Central memory CD8-positive, alpha-beta T cell (primary cell): ENCODE measurements around the gene IQGAP2.

Experiments
- ATAC-seq: fragments of 150-1000 bp; cut with Tn5 transposase; replicated peaks from 2 replicates; pipeline ENCODE4 v1.10.0; 2022; ENCODE audit warnings: mild to moderate bottlenecking, moderate FRiP score, moderate number of reproducible peaks; ENCODE audit not compliant: poor library complexity, severe bottlenecking; ENCODE audit errors: extremely low read depth
- DNase-seq, 2 donors: peaks; one replicate each; pipeline ENCODE4 v3.0.0; 2021; ENCODE audit warnings: low spot score in 2 of 2
- H3K27ac Mint-ChIP-seq: one replicate; pipeline ENCODE4 v1.8.0; 2022; ENCODE audit warnings: low read depth, mild to moderate bottlenecking, moderate library complexity, mixed read lengths
- H3K27me3 Mint-ChIP-seq: one replicate; pipeline ENCODE4 v1.8.0; 2022; ENCODE audit warnings: mixed read lengths
- H3K36me3 Mint-ChIP-seq: one replicate; pipeline ENCODE4 v1.8.0; 2022; ENCODE audit warnings: mild to moderate bottlenecking, moderate library complexity, mixed read lengths; ENCODE audit not compliant: insufficient read depth
- H3K4me1 Mint-ChIP-seq: one replicate; pipeline ENCODE4 v1.8.0; 2022; ENCODE audit warnings: mixed read lengths
- H3K4me3 Mint-ChIP-seq: one replicate; pipeline ENCODE4 v1.8.0; 2022; ENCODE audit warnings: mild to moderate bottlenecking, moderate library complexity, mixed read lengths
- H3K9me3 Mint-ChIP-seq: one replicate; pipeline ENCODE4 v1.8.0; 2022; ENCODE audit warnings: mixed read lengths

IQGAP2 gene

GRCh38 chr5:76477061-76477460 lies 74.0 kb downstream of the IQGAP2 start:
- H3K27ac Mint-ChIP-seq: no peak overlapping the region
- no peak overlapping the region for H3K4me3 Mint-ChIP-seq
- no peak for ATAC-seq
- peaks cover 78% of the 10 kb centered on the region for H3K4me1 Mint-ChIP-seq
- no peaks in the 10 kb centered on the region for H3K27me3 Mint-ChIP-seq
- peaks cover 13% of the 10 kb centered on the region for H3K36me3 Mint-ChIP-seq
- H3K9me3 Mint-ChIP-seq: no peaks in the 10 kb centered on the region
- no peak for DNase-seq

- ATAC-seq: no peak
- Mint-ChIP-seq H3K4me1 (peaks cover 78% of the 10 kb centered on the region), H3K9me3 (no peaks in the 10 kb centered on the region)
These were observed 74.5 kb downstream of the IQGAP2 start for GRCh38 chr5:76477571-76477970.

GRCh38 chr5:76479281-76479680 lies 76.2 kb downstream of the IQGAP2 start:
- peaks cover 7% of the 10 kb centered on the region for H3K36me3 Mint-ChIP-seq
- no peak for DNase-seq
- no peak overlapping the region for H3K4me3 Mint-ChIP-seq
- H3K9me3 Mint-ChIP-seq: no peaks in the 10 kb centered on the region
- peaks cover 80% of the 10 kb centered on the region for H3K4me1 Mint-ChIP-seq
- H3K27me3 Mint-ChIP-seq: no peaks in the 10 kb centered on the region
- no peak for ATAC-seq
- H3K27ac Mint-ChIP-seq: peak overlapping the region; percentile 68

More at GRCh38 chr5:76477571-76477970, 74.5 kb downstream of the IQGAP2 start:
- Mint-ChIP-seq H3K4me3 (no peak overlapping the region), H3K36me3 (peaks cover 13% of the 10 kb centered on the region), H3K27me3 (no peaks in the 10 kb centered on the region), H3K27ac (no peak overlapping the region)
- no peak for DNase-seq

- Mint-ChIP-seq H3K4me1 (peaks cover 80% of the 10 kb centered on the region), H3K27ac (peak overlapping the region; percentile 68), H3K4me3 (no peak overlapping the region), H3K9me3 (no peaks in the 10 kb centered on the region), H3K27me3 (no peaks in the 10 kb centered on the region), H3K36me3 (peaks cover 7% of the 10 kb centered on the region)
- no peak for ATAC-seq
- DNase-seq: no peak
These were observed 77.0 kb downstream of the IQGAP2 start for GRCh38 chr5:76479973-76480667.

- Mint-ChIP-seq H3K9me3 (no peaks in the 10 kb centered on the region), H3K27ac (no peak overlapping the region), H3K4me1 (peaks cover 77% of the 10 kb centered on the region), H3K4me3 (no peak overlapping the region), H3K27me3 (no peaks in the 10 kb centered on the region), H3K36me3 (peaks cover 2% of the 10 kb centered on the region)
- DNase-seq (no peak), ATAC-seq (no peak)
These were observed 79.9 kb downstream of the IQGAP2 start for GRCh38 chr5:76482984-76483383.

- DNase-seq (no peak), ATAC-seq (no peak)
- H3K36me3 Mint-ChIP-seq: peaks cover 2% of the 10 kb centered on the region
- no peaks in the 10 kb centered on the region for H3K9me3 Mint-ChIP-seq
- no peak overlapping the region for H3K4me3 Mint-ChIP-seq
- H3K27ac Mint-ChIP-seq: no peak overlapping the region
- peaks cover 80% of the 10 kb centered on the region for H3K4me1 Mint-ChIP-seq
- no peaks in the 10 kb centered on the region for H3K27me3 Mint-ChIP-seq
These were observed 80.3 kb downstream of the IQGAP2 start for GRCh38 chr5:76483433-76483832.

- peaks cover 80% of the 10 kb centered on the region for H3K4me1 Mint-ChIP-seq
- H3K27ac Mint-ChIP-seq: no peak overlapping the region
These were observed 80.8 kb downstream of the IQGAP2 start for GRCh38 chr5:76483881-76484280.

GRCh38 chr5:76485511-76485910 lies 82.4 kb downstream of the IQGAP2 start:
- Mint-ChIP-seq H3K27ac (peak overlapping the region; percentile 23), H3K9me3 (no peaks in the 10 kb centered on the region), H3K4me1 (peaks cover 77% of the 10 kb centered on the region)

More at GRCh38 chr5:76483881-76484280, 80.8 kb downstream of the IQGAP2 start:
- no peaks in the 10 kb centered on the region for H3K27me3 Mint-ChIP-seq
- ATAC-seq (no peak), DNase-seq (no peak)
- H3K36me3 Mint-ChIP-seq: peaks cover 2% of the 10 kb centered on the region
- H3K4me3 Mint-ChIP-seq: no peak overlapping the region
- H3K9me3 Mint-ChIP-seq: no peaks in the 10 kb centered on the region

GRCh38 chr5:76487386-76487785 lies 84.3 kb downstream of the IQGAP2 start:
- no peak overlapping the region for H3K27ac Mint-ChIP-seq
- ATAC-seq (no peak), DNase-seq (no peak)
- H3K9me3 Mint-ChIP-seq: no peaks in the 10 kb centered on the region
- peaks cover 6% of the 10 kb centered on the region for H3K36me3 Mint-ChIP-seq
- H3K4me1 Mint-ChIP-seq: peaks cover 81% of the 10 kb centered on the region
- no peaks in the 10 kb centered on the region for H3K27me3 Mint-ChIP-seq
- H3K4me3 Mint-ChIP-seq: no peak overlapping the region

More at GRCh38 chr5:76485511-76485910, 82.4 kb downstream of the IQGAP2 start:
- Mint-ChIP-seq H3K36me3 (peaks cover 7% of the 10 kb centered on the region), H3K27me3 (no peaks in the 10 kb centered on the region), H3K4me3 (no peak overlapping the region)
- DNase-seq (no peak), ATAC-seq (no peak)

- Mint-ChIP-seq H3K9me3 (no peaks in the 10 kb centered on the region), H3K27me3 (no peaks in the 10 kb centered on the region), H3K4me1 (peaks cover 81% of the 10 kb centered on the region), H3K27ac (no peak overlapping the region), H3K4me3 (no peak overlapping the region), H3K36me3 (peaks cover 8% of the 10 kb centered on the region)
- DNase-seq (no peak), ATAC-seq (no peak)
These were observed 84.7 kb downstream of the IQGAP2 start for GRCh38 chr5:76487821-76488220.

GRCh38 chr5:76488969-76489368 lies 85.9 kb downstream of the IQGAP2 start:
- Mint-ChIP-seq H3K4me1 (peaks cover 79% of the 10 kb centered on the region), H3K36me3 (peaks cover 8% of the 10 kb centered on the region), H3K4me3 (no peak overlapping the region), H3K27ac (peak overlapping the region; percentile 12), H3K9me3 (no peaks in the 10 kb centered on the region), H3K27me3 (no peaks in the 10 kb centered on the region)
- no peak for ATAC-seq
- DNase-seq: no peak

GRCh38 chr5:76489877-76490688 lies 87.0 kb downstream of the IQGAP2 start:
- H3K27ac Mint-ChIP-seq: peak overlapping the region; percentile 12

GRCh38 chr5:76490960-76491359 lies 87.9 kb downstream of the IQGAP2 start:
- no peak overlapping the region for H3K4me3 Mint-ChIP-seq
- H3K27ac Mint-ChIP-seq: peak overlapping the region; percentile 27
- peaks cover 74% of the 10 kb centered on the region for H3K4me1 Mint-ChIP-seq
- no peaks in the 10 kb centered on the region for H3K9me3 Mint-ChIP-seq
- DNase-seq: no peak
- peaks cover 8% of the 10 kb centered on the region for H3K36me3 Mint-ChIP-seq
- no peaks in the 10 kb centered on the region for H3K27me3 Mint-ChIP-seq
- no peak for ATAC-seq

More at GRCh38 chr5:76489877-76490688, 87.0 kb downstream of the IQGAP2 start:
- H3K9me3 Mint-ChIP-seq: no peaks in the 10 kb centered on the region
- peaks cover 8% of the 10 kb centered on the region for H3K36me3 Mint-ChIP-seq
- peaks cover 75% of the 10 kb centered on the region for H3K4me1 Mint-ChIP-seq
- ATAC-seq: no peak
- no peak overlapping the region for H3K4me3 Mint-ChIP-seq
- H3K27me3 Mint-ChIP-seq: no peaks in the 10 kb centered on the region
- DNase-seq: no peak
